AG04450 (cell line): ENCODE measurements around the gene PINLYP. TPM values are rescaled to one million over a fixed set of nuclear protein-coding genes. Genes with fewer than 3 reads are reported as not detected.
"Not testable (repeated sequence)": the region's sequence is repeated elsewhere in the genome, so short reads cannot be mapped to it uniquely, and the experiment has no call there.

ENCODE experiments used
- CTCF ChIA-PET: fragments of 300-600, 350-600 bp; formaldehyde crosslinking; extraction: SDS; loops from one replicate; lab custom pipeline; 2022; ENCODE audit warnings: antibody characterized with exemption, inconsistent platforms; lab: Charles Lee
- POLR2A ChIA-PET: fragments of 350-600 bp; formaldehyde crosslinking; extraction: SDS; loops from one replicate; lab custom pipeline; 2021; ENCODE audit warnings: antibody characterized with exemption, inconsistent platforms; lab: Yijun Ruan, JAX
- DNase-seq: peaks from one replicate; pipeline ENCODE4 v3.0.0-alpha.2; 2011; ENCODE audit warnings: low read depth, low spot score
- H3K27ac ChIP-seq: one replicate; pipeline ENCODE4 v1.5.1; 2012; ENCODE audit warnings: low read depth, low read length, control low read depth
- H3K27me3 ChIP-seq: one replicate; pipeline ENCODE4 v1.6.0; 2012; ENCODE audit warnings: low read length; ENCODE audit not compliant: control insufficient read depth, insufficient read depth
- H3K4me3 ChIP-seq: 2 replicates; pipeline ENCODE4 v1.5.1; 2011; ENCODE audit warnings: mild to moderate bottlenecking, low read depth, low read length, control low read depth
- H3K9me3 ChIP-seq: 2 replicates; pipeline ENCODE4 v1.5.1; 2012; ENCODE audit warnings: low read length; ENCODE audit not compliant: control insufficient read depth, insufficient read depth
- CTCF ChIP-seq: IDR thresholded peaks from 2 replicates; pipeline ENCODE4 v1.5.1; 2011; ENCODE audit warnings: low read depth, low read length, control low read depth, inconsistent platforms
- polyA plus RNA-seq: library from polyadenylated mRNA; depleted of rRNA; stranded (reverse); fragments of >200 nt; gene quantifications from 2 replicates; pipeline ENCODE4 v1.2.3, GENCODE V29; 2011

Gene PINLYP
- polyA plus RNA-seq, 1 experiment: 1.8 TPM

DNA sequence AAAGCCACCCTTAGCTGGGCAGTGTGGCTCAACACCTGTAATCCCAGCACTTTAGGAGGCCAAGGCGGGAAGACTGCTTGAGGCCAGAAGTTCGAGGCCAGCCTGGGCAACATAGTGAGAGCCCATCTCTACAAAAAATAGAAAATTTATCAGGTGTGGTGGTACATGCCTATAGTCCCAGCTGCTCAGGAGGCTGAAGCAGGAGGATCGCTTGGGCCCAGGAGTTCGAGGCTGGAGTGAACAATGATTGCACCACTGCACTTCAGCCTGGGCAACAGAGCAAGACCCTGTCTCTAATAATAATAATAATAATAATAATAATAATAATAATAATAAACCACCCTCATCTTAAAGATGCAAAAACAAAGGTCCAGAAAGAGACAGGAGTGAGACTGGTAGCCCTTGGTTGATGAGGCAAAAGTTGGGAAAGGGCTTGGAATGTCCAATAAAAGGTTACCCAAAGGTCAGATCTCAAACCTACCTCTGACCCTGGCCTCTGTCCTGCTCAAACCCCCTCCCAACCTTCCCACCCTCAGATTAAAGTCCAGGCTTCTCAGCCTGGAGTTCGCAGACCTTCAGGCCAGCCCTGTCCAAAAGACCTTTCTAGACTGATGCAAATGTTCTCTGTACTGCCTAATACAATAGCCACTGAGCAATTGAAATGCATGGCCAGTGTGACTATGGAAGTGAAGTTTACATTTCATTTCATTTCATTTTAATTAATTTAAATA is 33.5 kb upstream of the PINLYP start:
- no peak overlapping the region for H3K27ac ChIP-seq
- POLR2A ChIA-PET: no interaction called here
- TF ChIP-seq CTCF: no peak
- no peak for DNase-seq
- no peaks in the 10 kb centered on the region for H3K27me3 ChIP-seq
- H3K9me3 ChIP-seq: no peaks in the 10 kb centered on the region
- no peak overlapping the region for H3K4me3 ChIP-seq
- CTCF ChIA-PET: no interaction called here

- no peaks in the 10 kb centered on the region for H3K9me3 ChIP-seq
- TF ChIP-seq CTCF: no peak
- CTCF ChIA-PET: interaction anchor here (3.2 kb wide), 1 partner anchor 11 kb away, joined by 21 read pairs; no protein-coding TSS in a partner anchor
Observed at GRCh38 chr19:43544077-43544476, 31.5 kb upstream of the PINLYP start.

GRCh38 chr19:43545276-43545675 is 30.3 kb upstream of the PINLYP start:
- Histone ChIP-seq H3K4me3 (no peak overlapping the region), H3K27ac (no peak overlapping the region), H3K9me3 (no peaks in the 10 kb centered on the region), H3K27me3 (no peaks in the 10 kb centered on the region)
- ChIA-PET CTCF (interaction anchor here (1.2 to 3.2 kb wide), 2 partner anchors 10 kb away, joined by 3 to 21 read pairs; no protein-coding TSS in a partner anchor), POLR2A (no interaction called here)
- no peak for TF ChIP-seq CTCF
- DNase-seq: no peak

More at GRCh38 chr19:43544077-43544476, 31.5 kb upstream of the PINLYP start:
- POLR2A ChIA-PET: interaction anchor here (0.7 kb wide), 1 partner anchor 82 kb away, joined by 4 read pairs; no protein-coding TSS in a partner anchor
- H3K27me3 ChIP-seq: no peaks in the 10 kb centered on the region
- no peak overlapping the region for H3K27ac ChIP-seq
- DNase-seq: no peak
- no peak overlapping the region for H3K4me3 ChIP-seq

GRCh38 chr19:43545981-43546380 is 29.6 kb upstream of the PINLYP start:
- TF ChIP-seq CTCF: no peak
- Histone ChIP-seq H3K4me3 (no peak overlapping the region), H3K9me3 (no peaks in the 10 kb centered on the region), H3K27me3 (no peaks in the 10 kb centered on the region), H3K27ac (no peak overlapping the region)
- CTCF ChIA-PET: interaction anchor here (1.2 to 3.2 kb wide), 2 partner anchors 9 to 10 kb away, joined by 3 to 21 read pairs; no protein-coding TSS in a partner anchor
- POLR2A ChIA-PET: no interaction called here
- DNase-seq: no peak

DNA sequence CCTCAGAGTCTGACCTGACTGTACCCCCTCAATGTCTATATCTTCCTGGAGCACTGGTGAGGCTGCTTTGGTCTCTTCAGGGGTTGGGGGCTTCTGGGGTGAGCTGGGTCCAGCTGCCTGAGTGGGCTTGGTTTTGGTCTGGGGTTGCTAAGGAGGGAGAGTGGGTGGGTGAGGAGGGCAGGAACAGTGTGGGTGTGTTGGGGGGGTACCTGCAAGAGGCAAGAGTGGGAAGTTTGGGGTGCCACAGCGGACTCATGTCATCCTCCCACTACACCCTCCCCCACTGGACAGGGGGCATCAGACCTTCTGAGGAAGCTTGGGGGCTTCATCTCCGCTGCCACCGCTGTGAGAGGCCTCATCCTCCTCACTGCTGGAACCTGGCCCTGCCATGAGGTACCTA is 29.0 kb upstream of the PINLYP start:
- Histone ChIP-seq H3K9me3 (no peaks in the 10 kb centered on the region), H3K4me3 (no peak overlapping the region), H3K27ac (no peak overlapping the region), H3K27me3 (no peaks in the 10 kb centered on the region)
- POLR2A ChIA-PET: no interaction called here
- TF ChIP-seq CTCF: no peak
- CTCF ChIA-PET: interaction anchor here (3.2 kb wide), 1 partner anchor 9 kb away, joined by 21 read pairs; no protein-coding TSS in a partner anchor
- no peak for DNase-seq

GRCh38 chr19:43547926-43548325 is 27.7 kb upstream of the PINLYP start:
- H3K27me3 ChIP-seq, DNase-seq, POLR2A ChIA-PET, H3K27ac ChIP-seq, CTCF ChIA-PET, H3K4me3 ChIP-seq, H3K9me3 ChIP-seq: not testable (repeated sequence)
